Esophagus muscularis mucosa (tissue), 4 donors: Measurements from ENCODE around the gene SLC35G3. TPM values are rescaled to one million over a fixed set of nuclear protein-coding genes. Genes with fewer than 3 reads are reported as not detected.
"Not testable (repeated sequence)": the region's sequence is repeated elsewhere in the genome, so short reads cannot be mapped to it uniquely, and the experiment has no call there.

Experiments
- DNase-seq: peaks from one replicate; pipeline ENCODE4 v3.0.0-alpha.2; 2017; ENCODE audit errors: extremely low spot score
- H3K27ac ChIP-seq, 4 donors: fragments of 200-600 bp; sonication (generic); replicated peaks in 1 of 4; 1 replicate in 3 of 4; 2 replicates in 1 of 4; pipeline ENCODE4 v1.5.1; 2016 to 2019; ENCODE audit warnings: mild to moderate bottlenecking in 1 of 4
- H3K27me3 ChIP-seq, 4 donors: fragments of 200-600 bp; sonication (generic); one replicate each; pipeline versions ENCODE4 v1.5.1 to v1.6.0; 2016 to 2019
- H3K36me3 ChIP-seq, 4 donors: fragments of 200-600 bp; sonication (generic); one replicate each; pipeline ENCODE4 v1.5.1; 2016 to 2019
- H3K4me1 ChIP-seq, 4 donors: fragments of 200-600 bp; sonication (generic); one replicate each; pipeline ENCODE4 v1.5.1; 2016 to 2019
- H3K4me3 ChIP-seq, 4 donors: fragments of 200-600 bp; sonication (generic); 1 replicate in 2 of 4; 2 replicates in 2 of 4; pipeline ENCODE4 v1.5.1; 2016 to 2019; ENCODE audit warnings: mild to moderate bottlenecking in 4 of 4, moderate library complexity in 1 of 4
- H3K9me3 ChIP-seq, 4 donors: fragments of 200-600 bp; sonication (generic); 1 replicate in 3 of 4; 2 replicates in 1 of 4; pipeline ENCODE4 v1.5.1; 2016 to 2019
- EP300 ChIP-seq: sonication (generic); formaldehyde crosslinking; IDR thresholded peaks from one replicate; pipeline ENCODE4 v1.6.1; 2017; ENCODE audit warnings: antibody characterized with exemption
- POLR2A ChIP-seq: fragments of 450-650 bp; IDR thresholded peaks from one replicate; pipeline ENCODE4 v1.6.1; 2017; ENCODE audit warnings: antibody characterized with exemption, moderate library complexity, mild to moderate bottlenecking, low read depth
- POLR2AphosphoS5 ChIP-seq, 2 donors: sonication (generic); formaldehyde crosslinking; IDR thresholded peaks; one replicate each; pipeline ENCODE4 v1.6.1; 2017; ENCODE audit warnings: antibody characterized with exemption in 2 of 2
- WGBS: methylation state at CpG from one replicate; pipeline ENCODE4 v1.1.5; 2018; 5-methylcytosine and 5-hydroxymethylcytosine counted together
- intact Hi-C: fragments of 100-400 bp; cut with DNase I; formaldehyde crosslinking; loops from one replicate; pipeline ENCODE4 v1.15.1; 2023
- total RNA-seq, 4 donors: library from RNA; depleted of rRNA; stranded (reverse); fragments of >200 nt; gene quantifications; one replicate each; pipeline versions ENCODE4 v1.1.0 to v1.2.1, GENCODE V29; 2016
- TF ChIP-seq, protein P1 (sequence below), 3 experiments: fragments of 200-600 bp in 2 of 3; fragments of 450-650 bp in 1 of 3; sonication (generic) in 2 of 3; IDR thresholded peaks; one replicate each; pipeline ENCODE4 v1.5.1; 2017 to 2019; ENCODE audit warnings: antibody characterized with exemption in 3 of 3, mild to moderate bottlenecking in 2 of 3, moderate library complexity in 1 of 3

SLC35G3 gene
- total RNA-seq, 4 donors from 2014 or later: not detected

DNA sequence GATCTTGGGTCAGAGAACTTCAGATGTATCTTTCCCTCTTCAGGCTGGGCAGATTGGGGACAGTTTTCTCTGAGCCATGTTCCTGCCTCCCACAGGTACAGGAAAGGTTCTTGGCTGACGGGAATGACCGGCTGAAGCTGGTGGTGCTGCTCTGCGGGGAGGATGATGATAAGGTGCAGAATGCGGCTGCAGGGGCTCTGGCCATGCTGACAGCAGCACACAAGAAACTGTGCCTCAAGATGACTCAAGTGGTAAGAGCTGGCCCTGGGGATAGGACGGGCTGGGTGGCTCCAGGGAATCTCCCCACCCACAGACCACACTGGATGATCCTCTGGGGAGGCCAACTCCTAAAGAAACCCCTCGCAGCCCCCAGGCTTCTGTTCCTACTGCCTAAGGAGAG lies 10.9 kb downstream of the SLC35G3 start:
- 74% methylated on average over 5 of the region's 6 CpGs for WGBS
- peaks cover 0 to 7% (median 0%) of the 10 kb centered on the region in 4 donors for H3K27me3 ChIP-seq
- intact Hi-C loops: no loop called here

DNA sequence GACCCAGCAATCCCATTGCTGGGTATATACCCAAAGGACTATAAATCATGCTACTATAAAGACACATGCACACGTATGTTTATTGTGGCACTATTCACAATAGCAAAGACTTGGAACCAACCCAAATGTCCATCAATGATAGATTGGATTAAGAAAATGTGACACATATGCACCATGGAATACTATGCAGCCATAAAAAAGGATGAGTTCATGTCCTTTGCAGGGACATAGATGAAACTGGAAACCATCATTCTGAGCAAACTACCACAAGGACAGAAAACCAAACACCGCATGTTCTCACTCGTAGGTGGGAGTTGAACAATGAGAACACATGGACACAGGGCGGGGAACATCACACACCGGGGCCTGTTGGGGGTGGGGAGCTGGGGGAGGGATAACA lies 14.8 kb downstream of the SLC35G3 start:
- H3K4me1 ChIP-seq, DNase-seq, H3K27ac ChIP-seq, H3K27me3 ChIP-seq, intact Hi-C loops, H3K9me3 ChIP-seq, H3K4me3 ChIP-seq: not testable (repeated sequence)
- WGBS: 80% methylated on average over 5 of the region's 5 CpGs
- H3K36me3 ChIP-seq: peaks cover 0 to 68% (median 0%) of the 10 kb centered on the region in 4 donors

More for the DNA sequence above, 10.9 kb downstream of the SLC35G3 start:
- Histone ChIP-seq H3K27ac (no peak overlapping the region), H3K4me1 (no peaks in the 10 kb centered on the region), H3K4me3 (no peak overlapping the region), H3K9me3 (no peaks in the 10 kb centered on the region), H3K36me3 (peaks cover 0 to 82% (median 0%) of the 10 kb centered on the region in 4 donors)
- no peak for DNase-seq
- TF ChIP-seq EP300 (no peak), POLR2A (no peak), POLR2AphosphoS5 (IDR thresholded peaks at IDR 0.05) (no peak)
- TF ChIP-seq, protein P1, sequence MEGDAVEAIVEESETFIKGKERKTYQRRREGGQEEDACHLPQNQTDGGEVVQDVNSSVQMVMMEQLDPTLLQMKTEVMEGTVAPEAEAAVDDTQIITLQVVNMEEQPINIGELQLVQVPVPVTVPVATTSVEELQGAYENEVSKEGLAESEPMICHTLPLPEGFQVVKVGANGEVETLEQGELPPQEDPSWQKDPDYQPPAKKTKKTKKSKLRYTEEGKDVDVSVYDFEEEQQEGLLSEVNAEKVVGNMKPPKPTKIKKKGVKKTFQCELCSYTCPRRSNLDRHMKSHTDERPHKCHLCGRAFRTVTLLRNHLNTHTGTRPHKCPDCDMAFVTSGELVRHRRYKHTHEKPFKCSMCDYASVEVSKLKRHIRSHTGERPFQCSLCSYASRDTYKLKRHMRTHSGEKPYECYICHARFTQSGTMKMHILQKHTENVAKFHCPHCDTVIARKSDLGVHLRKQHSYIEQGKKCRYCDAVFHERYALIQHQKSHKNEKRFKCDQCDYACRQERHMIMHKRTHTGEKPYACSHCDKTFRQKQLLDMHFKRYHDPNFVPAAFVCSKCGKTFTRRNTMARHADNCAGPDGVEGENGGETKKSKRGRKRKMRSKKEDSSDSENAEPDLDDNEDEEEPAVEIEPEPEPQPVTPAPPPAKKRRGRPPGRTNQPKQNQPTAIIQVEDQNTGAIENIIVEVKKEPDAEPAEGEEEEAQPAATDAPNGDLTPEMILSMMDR (IDR thresholded peaks at IDR 0.05): no peak

GRCh38 chr17:35176897-35177296 lies 17.3 kb downstream of the SLC35G3 start:
- H3K4me3 ChIP-seq: no peak overlapping the region
- DNase-seq: no peak
- TF ChIP-seq POLR2A: no peak
- TF ChIP-seq POLR2AphosphoS5 (IDR thresholded peaks at IDR 0.05): no peak
- TF ChIP-seq, protein P1 (IDR thresholded peaks at IDR 0.05): no peak
- TF ChIP-seq EP300: no peak
- H3K27ac ChIP-seq: no peak overlapping the region
- intact Hi-C loops: no loop called here
- no peaks in the 10 kb centered on the region for H3K27me3 ChIP-seq
- H3K36me3 ChIP-seq: peaks cover 0 to 58% (median 0%) of the 10 kb centered on the region in 4 donors
- no peaks in the 10 kb centered on the region for H3K9me3 ChIP-seq
- 75% methylated on average over 8 of the region's 8 CpGs for WGBS
- no peaks in the 10 kb centered on the region for H3K4me1 ChIP-seq

DNA sequence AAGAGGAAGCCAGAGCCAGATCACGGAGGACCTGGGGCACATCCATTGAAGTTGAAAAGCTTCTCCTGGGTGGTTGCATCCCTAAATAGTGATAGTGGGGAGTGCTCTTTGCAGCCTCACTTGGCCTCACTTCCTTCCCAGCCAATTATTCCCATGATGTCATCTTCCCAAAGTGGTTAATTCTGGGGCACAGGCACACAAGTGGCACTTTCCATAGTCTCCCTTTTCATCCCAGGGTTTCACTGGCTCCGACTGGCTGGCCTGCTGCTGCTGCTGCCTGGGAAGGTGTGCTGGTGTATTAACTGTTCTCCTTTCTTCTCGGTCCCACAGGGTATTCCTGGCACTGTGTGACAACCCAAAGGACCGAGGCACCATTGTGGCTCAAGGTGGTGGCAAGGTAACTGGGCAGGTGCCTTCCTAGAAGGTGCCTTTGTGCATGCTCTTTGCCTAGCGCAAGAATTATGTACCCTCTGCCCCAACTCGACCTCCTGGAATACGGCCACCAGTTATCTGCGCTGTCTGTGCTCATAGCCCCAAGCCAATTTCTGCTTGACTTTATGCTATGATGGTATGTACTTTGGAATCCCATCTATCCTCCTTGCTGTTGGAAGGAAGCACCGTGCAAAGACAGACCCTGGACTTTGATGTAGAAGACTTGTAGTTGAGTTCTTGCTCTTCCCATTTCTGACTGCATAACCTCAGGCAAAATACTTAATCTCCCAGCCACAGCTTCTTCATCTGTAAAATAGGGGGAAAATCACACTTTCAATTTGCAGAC lies 18.4 kb downstream of the SLC35G3 start:
- Histone ChIP-seq H3K36me3 (peaks cover 0 to 56% (median 0%) of the 10 kb centered on the region in 4 donors), H3K27ac (no peak overlapping the region), H3K4me3 (no peak overlapping the region), H3K4me1 (no peaks in the 10 kb centered on the region), H3K9me3 (no peaks in the 10 kb centered on the region), H3K27me3 (peaks cover 0 to 6% (median 0%) of the 10 kb centered on the region in 4 donors)
- intact Hi-C loops: no loop called here
- no peak for DNase-seq
- 80% methylated on average over 9 of the region's 9 CpGs for WGBS
- TF ChIP-seq POLR2A: no peak
- TF ChIP-seq EP300: no peak

DNA sequence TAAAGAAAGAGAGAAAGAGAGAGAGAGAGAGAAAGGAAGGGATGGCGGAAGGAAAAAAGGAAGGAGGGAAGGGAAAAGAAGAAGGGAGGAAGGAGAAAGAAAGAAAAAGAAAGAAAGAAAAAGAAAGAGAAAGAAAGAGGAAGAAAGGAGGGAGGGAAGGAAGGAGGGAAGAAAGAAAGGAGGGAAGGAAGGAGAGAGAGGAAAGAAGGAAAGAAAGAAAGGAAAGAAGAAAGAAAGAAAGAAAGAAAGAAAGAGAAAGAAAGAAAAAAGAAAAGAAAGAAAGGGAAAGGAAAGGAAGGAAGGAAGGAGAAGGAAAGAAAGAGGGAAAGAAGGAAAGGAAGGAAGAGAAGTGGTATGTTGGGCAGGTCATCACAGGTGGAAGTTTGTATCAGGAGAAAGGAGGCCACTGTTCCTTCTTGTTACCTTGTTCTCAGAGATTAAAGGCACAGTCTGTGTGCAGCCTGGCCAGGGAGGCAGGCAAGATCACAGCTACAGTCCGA lies 19.3 kb downstream of the SLC35G3 start:
- Histone ChIP-seq H3K4me3 (no peak overlapping the region), H3K27me3 (peaks cover 0 to 10% (median 0%) of the 10 kb centered on the region in 4 donors), H3K9me3 (no peaks in the 10 kb centered on the region), H3K4me1 (no peaks in the 10 kb centered on the region), H3K27ac (no peak overlapping the region), H3K36me3 (peaks cover 0 to 51% (median 0%) of the 10 kb centered on the region in 4 donors)
- TF ChIP-seq, protein P1 (IDR thresholded peaks at IDR 0.05): no peak
- TF ChIP-seq POLR2A (no peak), EP300 (no peak), POLR2AphosphoS5 (IDR thresholded peaks at IDR 0.05) (no peak)
- WGBS: 78% methylated on average over 2 of the region's 2 CpGs
- intact Hi-C loops: loop anchor here (5.0 kb wide), 1 partner anchor 362 kb away; the partner anchor contains the start of gene SLFN12L
- DNase-seq: no peak

DNA sequence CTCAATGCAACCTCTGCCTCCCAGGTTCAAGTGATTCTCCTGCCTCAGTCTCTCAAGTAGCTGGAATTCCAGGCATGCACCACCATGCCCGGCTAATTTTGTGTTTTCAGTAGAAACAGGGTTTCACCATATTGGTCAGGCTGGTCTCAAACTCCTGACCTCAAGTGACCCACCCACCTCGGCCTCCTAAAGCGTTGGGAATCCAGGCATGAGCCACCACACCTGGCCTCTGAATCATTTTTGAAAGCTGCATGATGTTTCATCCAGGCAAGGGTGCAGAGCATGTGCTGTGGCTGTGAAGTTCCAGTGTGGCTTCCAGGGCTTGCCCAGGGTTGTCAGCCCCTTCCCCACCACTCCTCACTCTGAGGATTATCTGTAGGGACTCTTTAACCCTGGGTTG lies 21.9 kb downstream of the SLC35G3 start:
- not testable (repeated sequence) for H3K9me3 ChIP-seq, H3K4me3 ChIP-seq, H3K27ac ChIP-seq, H3K4me1 ChIP-seq, DNase-seq
- intact Hi-C loops: loop anchor here (5.0 kb wide), 1 partner anchor 365 kb away; the partner anchor contains the start of gene SLFN12L
- H3K27me3 ChIP-seq: peaks cover 0 to 10% (median 0%) of the 10 kb centered on the region in 4 donors
- 77% methylated on average over 3 of the region's 3 CpGs for WGBS
- peaks cover 0 to 65% (median 0%) of the 10 kb centered on the region in 4 donors for H3K36me3 ChIP-seq
